Liver (tissue), 9 donors: ENCODE measurements around the gene LRRC32. TPM values are rescaled to one million over a fixed set of nuclear protein-coding genes. Genes with fewer than 3 reads are reported as not detected.

Experiments used
- DNase-seq: peaks from one replicate; pipeline ENCODE4 v3.0.0-alpha.2; 2017; ENCODE audit warnings: low spot score
- H3K27ac ChIP-seq, 2 donors: one replicate each; pipeline ENCODE4 v1.7.0; 2013; ENCODE audit warnings: inconsistent platforms in 2 of 2, low read length in 2 of 2, control low read depth in 1 of 2, low read depth in 1 of 2, mild to moderate bottlenecking in 1 of 2
- H3K27me3 ChIP-seq, 4 donors: one replicate each; pipeline versions ENCODE4 v1.6.1 to v1.7.0; 2013; ENCODE audit warnings: low read length in 3 of 4, inconsistent platforms in 1 of 4, mild to moderate bottlenecking in 1 of 4, moderate library complexity in 1 of 4; ENCODE audit not compliant: control insufficient read depth in 4 of 4, insufficient read depth in 4 of 4
- H3K36me3 ChIP-seq, 4 donors: one replicate each; pipeline versions ENCODE4 v1.6.1 to v1.7.0; 2013; ENCODE audit warnings: low read length in 3 of 4, mild to moderate bottlenecking in 3 of 4, low read depth in 1 of 4, moderate library complexity in 1 of 4; ENCODE audit not compliant: control insufficient read depth in 4 of 4, insufficient read depth in 3 of 4
- H3K4me1 ChIP-seq, 4 donors: one replicate each; pipeline versions ENCODE4 v1.6.1 to v1.7.0; 2013; ENCODE audit warnings: low read length in 3 of 4, mild to moderate bottlenecking in 3 of 4, moderate library complexity in 1 of 4; ENCODE audit not compliant: control insufficient read depth in 4 of 4, insufficient read depth in 4 of 4
- H3K4me3 ChIP-seq, 3 donors: one replicate each; pipeline versions ENCODE4 v1.6.1 to v1.7.0; 2013; ENCODE audit warnings: low read length in 3 of 3, control low read depth in 1 of 3, low read depth in 1 of 3, mild to moderate bottlenecking in 1 of 3
- H3K9ac ChIP-seq, 2 donors: one replicate each; pipeline ENCODE4 v1.7.0; 2013; ENCODE audit warnings: low read length in 2 of 2, mild to moderate bottlenecking in 2 of 2, moderate library complexity in 2 of 2, control low read depth in 1 of 2, low read depth in 1 of 2
- H3K9me3 ChIP-seq, 4 donors: one replicate each; pipeline versions ENCODE4 v1.6.1 to v1.7.0; 2013; ENCODE audit warnings: low read length in 3 of 4; ENCODE audit not compliant: control insufficient read depth in 4 of 4
- FOXA1 ChIP-seq: IDR thresholded peaks from 2 replicates; pipeline ENCODE4 v1.6.1; 2016; ENCODE audit warnings: antibody characterized with exemption
- FOXA2 ChIP-seq: IDR thresholded peaks from 2 replicates; pipeline ENCODE4 v1.6.1; 2016; ENCODE audit warnings: antibody characterized with exemption
- GABPA ChIP-seq, 2 donors: IDR thresholded peaks in 1 of 2; conservative IDR thresholded peaks in 1 of 2; 2 replicates each; pipeline ENCODE4 v1.6.1; 2016; ENCODE audit warnings: antibody characterized with exemption in 2 of 2, mild to moderate bottlenecking in 1 of 2, moderate library complexity in 1 of 2
- HNF4A ChIP-seq, 2 donors: conservative IDR thresholded peaks; 2 replicates each; pipeline ENCODE4 v1.6.1; 2016; ENCODE audit warnings: antibody characterized with exemption in 2 of 2, mild to moderate bottlenecking in 2 of 2
- HNF4G ChIP-seq: IDR thresholded peaks from 2 replicates; pipeline ENCODE4 v1.6.1; 2016; ENCODE audit warnings: antibody characterized with exemption
- JUND ChIP-seq, 2 donors: IDR thresholded peaks; 2 replicates each; pipeline ENCODE4 v1.6.1; 2016; ENCODE audit warnings: antibody characterized with exemption in 2 of 2
- NR2F2 ChIP-seq: IDR thresholded peaks from 2 replicates; pipeline ENCODE4 v1.6.1; 2016; ENCODE audit warnings: antibody characterized with exemption
- RAD21 ChIP-seq, 2 donors: IDR thresholded peaks; 2 replicates each; pipeline ENCODE4 v1.6.1; 2016; ENCODE audit warnings: antibody characterized with exemption in 2 of 2, mild to moderate bottlenecking in 2 of 2
- RXRA ChIP-seq, 2 donors: IDR thresholded peaks; 2 replicates each; pipeline ENCODE4 v1.6.1; 2017 to 2018; ENCODE audit warnings: antibody characterized with exemption in 2 of 2, mild to moderate bottlenecking in 1 of 2
- SP1 ChIP-seq: IDR thresholded peaks from 2 replicates; pipeline ENCODE4 v1.6.1; 2018; ENCODE audit warnings: antibody characterized with exemption, mild to moderate bottlenecking
- TAF1 ChIP-seq: conservative IDR thresholded peaks from 2 replicates; pipeline ENCODE4 v1.6.1; 2016; ENCODE audit warnings: antibody characterized with exemption, mild to moderate bottlenecking
- WGBS: extraction: QIAGEN DNeasy Blood & Tissue Kit; methylation state at CpG from one replicate; pipeline ENCODE4 v1.1.7; 2013; 5-methylcytosine and 5-hydroxymethylcytosine counted together
- polyA plus RNA-seq, 2 donors: library from polyadenylated mRNA; stranded (reverse) in 1 of 2; unstranded in 1 of 2; fragments of 200-250 nt in 1 of 2; fragments of >200 nt in 1 of 2; fragmentation: Nextera tagmentation in 1 of 2; extraction: Ambion mirVana in 1 of 2; gene quantifications; one replicate each; pipeline versions ENCODE4 v1.2.1 to v1.2.3, GENCODE V29; 2013 to 2015
- total RNA-seq, 2 donors: library from RNA; depleted of rRNA; stranded (reverse); fragments of >200 nt; gene quantifications; one replicate each; pipeline ENCODE4 v1.2.3, GENCODE V29; 2014
- TF ChIP-seq, protein P1 (sequence below): IDR thresholded peaks from 2 replicates; pipeline ENCODE4 v1.6.1; 2016; ENCODE audit warnings: antibody characterized with exemption, mild to moderate bottlenecking
- TF ChIP-seq, protein P2 (sequence below): IDR thresholded peaks from 2 replicates; pipeline ENCODE4 v1.6.1; 2016; ENCODE audit warnings: antibody characterized with exemption
- TF ChIP-seq, protein P3 (sequence below): fragments of 150-350 bp; IDR thresholded peaks from 2 replicates; pipeline ENCODE4 v1.5.1; 2017; ENCODE audit warnings: improper control_type of control experiment, low read depth, low read length; ENCODE audit not compliant: missing input control
- TF ChIP-seq, protein P4 (sequence below): IDR thresholded peaks from 2 replicates; pipeline ENCODE4 v1.6.1; 2016; ENCODE audit warnings: antibody characterized with exemption
- TF ChIP-seq, protein P5 (sequence below): IDR thresholded peaks from 2 replicates; pipeline ENCODE4 v1.6.1; 2016; ENCODE audit warnings: antibody characterized with exemption
- donor health status: healthy.
- donor health status: healthy.
- donor health status: healthy.
- donor health status: healthy.
- donor health status: healthy.

Gene LRRC32
- total and polyA plus RNA-seq, 4 donors, result 5.4 to 15.4 (median 9.3) TPM

DNA sequence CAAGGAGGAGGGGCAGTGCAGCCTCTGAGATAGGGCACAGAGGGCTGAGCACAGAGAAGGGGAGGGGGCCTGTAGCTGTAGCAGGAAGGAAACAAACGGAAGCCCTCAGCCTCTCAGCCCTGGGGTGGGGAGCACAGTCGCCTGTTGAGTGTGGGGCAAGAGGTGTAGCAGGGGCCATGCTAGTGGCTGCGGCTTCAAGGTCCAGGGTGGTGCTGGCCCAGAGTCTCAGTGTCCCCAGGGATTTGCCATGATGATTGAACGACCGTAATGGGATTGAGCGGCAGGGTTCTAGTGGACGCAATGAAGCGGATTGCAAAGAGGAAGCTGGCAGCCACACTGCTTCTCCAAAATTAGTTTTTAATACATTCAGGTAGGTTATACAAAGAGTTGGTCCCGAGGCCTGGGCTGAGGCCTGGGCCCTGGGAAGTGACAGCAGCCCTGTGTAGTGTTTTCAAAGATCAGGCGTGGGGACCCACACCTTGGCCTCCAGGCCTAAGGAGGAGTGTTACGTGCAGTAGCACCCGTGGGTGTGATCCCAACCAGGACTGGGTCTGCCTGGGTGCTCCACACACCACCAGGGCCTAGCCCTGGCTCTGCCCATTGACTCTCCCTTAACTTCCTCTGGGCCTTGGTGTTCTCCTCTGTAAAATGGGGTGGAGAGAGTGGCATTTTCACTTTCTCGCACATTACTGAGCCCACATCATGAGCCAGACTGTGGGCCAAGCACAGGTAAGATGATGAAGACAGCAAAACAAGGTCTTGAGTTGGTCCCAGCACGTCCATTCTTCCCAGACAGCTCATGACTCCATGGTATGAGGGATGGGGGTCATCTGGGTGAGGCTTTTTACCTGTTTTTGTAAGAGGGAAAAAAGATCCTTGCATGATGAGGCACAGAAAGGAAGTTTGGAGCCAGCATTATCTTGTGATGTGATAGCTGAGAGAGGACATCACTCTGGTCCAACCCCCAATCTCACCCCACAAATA lies 13.1 kb downstream of the LRRC32 start:
- peaks cover 0 to 3% (median 0%) of the 10 kb centered on the region in 4 donors for H3K4me1 ChIP-seq
- no peak overlapping the region for H3K9ac ChIP-seq
- no peaks in the 10 kb centered on the region for H3K36me3 ChIP-seq
- no peaks in the 10 kb centered on the region for H3K9me3 ChIP-seq
- H3K4me3 ChIP-seq, result no peak overlapping the region
- no peak for TF ChIP-seq FOXA2
- TF ChIP-seq, protein P1, sequence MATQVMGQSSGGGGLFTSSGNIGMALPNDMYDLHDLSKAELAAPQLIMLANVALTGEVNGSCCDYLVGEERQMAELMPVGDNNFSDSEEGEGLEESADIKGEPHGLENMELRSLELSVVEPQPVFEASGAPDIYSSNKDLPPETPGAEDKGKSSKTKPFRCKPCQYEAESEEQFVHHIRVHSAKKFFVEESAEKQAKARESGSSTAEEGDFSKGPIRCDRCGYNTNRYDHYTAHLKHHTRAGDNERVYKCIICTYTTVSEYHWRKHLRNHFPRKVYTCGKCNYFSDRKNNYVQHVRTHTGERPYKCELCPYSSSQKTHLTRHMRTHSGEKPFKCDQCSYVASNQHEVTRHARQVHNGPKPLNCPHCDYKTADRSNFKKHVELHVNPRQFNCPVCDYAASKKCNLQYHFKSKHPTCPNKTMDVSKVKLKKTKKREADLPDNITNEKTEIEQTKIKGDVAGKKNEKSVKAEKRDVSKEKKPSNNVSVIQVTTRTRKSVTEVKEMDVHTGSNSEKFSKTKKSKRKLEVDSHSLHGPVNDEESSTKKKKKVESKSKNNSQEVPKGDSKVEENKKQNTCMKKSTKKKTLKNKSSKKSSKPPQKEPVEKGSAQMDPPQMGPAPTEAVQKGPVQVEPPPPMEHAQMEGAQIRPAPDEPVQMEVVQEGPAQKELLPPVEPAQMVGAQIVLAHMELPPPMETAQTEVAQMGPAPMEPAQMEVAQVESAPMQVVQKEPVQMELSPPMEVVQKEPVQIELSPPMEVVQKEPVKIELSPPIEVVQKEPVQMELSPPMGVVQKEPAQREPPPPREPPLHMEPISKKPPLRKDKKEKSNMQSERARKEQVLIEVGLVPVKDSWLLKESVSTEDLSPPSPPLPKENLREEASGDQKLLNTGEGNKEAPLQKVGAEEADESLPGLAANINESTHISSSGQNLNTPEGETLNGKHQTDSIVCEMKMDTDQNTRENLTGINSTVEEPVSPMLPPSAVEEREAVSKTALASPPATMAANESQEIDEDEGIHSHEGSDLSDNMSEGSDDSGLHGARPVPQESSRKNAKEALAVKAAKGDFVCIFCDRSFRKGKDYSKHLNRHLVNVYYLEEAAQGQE, result no peak
- TF ChIP-seq RXRA (IDR thresholded peaks at IDR 0.05), result no peak
- no peak for TF ChIP-seq HNF4G
- no peak for TF ChIP-seq NR2F2
- TF ChIP-seq HNF4A (conservative IDR thresholded peaks at IDR 0.05), result no peak
- TF ChIP-seq, protein P2, sequence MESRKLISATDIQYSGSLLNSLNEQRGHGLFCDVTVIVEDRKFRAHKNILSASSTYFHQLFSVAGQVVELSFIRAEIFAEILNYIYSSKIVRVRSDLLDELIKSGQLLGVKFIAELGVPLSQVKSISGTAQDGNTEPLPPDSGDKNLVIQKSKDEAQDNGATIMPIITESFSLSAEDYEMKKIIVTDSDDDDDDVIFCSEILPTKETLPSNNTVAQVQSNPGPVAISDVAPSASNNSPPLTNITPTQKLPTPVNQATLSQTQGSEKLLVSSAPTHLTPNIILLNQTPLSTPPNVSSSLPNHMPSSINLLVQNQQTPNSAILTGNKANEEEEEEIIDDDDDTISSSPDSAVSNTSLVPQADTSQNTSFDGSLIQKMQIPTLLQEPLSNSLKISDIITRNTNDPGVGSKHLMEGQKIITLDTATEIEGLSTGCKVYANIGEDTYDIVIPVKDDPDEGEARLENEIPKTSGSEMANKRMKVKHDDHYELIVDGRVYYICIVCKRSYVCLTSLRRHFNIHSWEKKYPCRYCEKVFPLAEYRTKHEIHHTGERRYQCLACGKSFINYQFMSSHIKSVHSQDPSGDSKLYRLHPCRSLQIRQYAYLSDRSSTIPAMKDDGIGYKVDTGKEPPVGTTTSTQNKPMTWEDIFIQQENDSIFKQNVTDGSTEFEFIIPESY, result no peak
- no peak for TF ChIP-seq TAF1
- TF ChIP-seq GABPA (IDR thresholded peaks at IDR 0.05 in 1 of 2, conservative IDR thresholded peaks at IDR 0.05 in 1 of 2), result no peak
- TF ChIP-seq SP1, result no peak
- TF ChIP-seq FOXA1, result no peak
- no peak for TF ChIP-seq JUND (IDR thresholded peaks at IDR 0.05)
- TF ChIP-seq, protein P3, sequence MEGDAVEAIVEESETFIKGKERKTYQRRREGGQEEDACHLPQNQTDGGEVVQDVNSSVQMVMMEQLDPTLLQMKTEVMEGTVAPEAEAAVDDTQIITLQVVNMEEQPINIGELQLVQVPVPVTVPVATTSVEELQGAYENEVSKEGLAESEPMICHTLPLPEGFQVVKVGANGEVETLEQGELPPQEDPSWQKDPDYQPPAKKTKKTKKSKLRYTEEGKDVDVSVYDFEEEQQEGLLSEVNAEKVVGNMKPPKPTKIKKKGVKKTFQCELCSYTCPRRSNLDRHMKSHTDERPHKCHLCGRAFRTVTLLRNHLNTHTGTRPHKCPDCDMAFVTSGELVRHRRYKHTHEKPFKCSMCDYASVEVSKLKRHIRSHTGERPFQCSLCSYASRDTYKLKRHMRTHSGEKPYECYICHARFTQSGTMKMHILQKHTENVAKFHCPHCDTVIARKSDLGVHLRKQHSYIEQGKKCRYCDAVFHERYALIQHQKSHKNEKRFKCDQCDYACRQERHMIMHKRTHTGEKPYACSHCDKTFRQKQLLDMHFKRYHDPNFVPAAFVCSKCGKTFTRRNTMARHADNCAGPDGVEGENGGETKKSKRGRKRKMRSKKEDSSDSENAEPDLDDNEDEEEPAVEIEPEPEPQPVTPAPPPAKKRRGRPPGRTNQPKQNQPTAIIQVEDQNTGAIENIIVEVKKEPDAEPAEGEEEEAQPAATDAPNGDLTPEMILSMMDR, result no peak
- no peak overlapping the region for H3K27ac ChIP-seq
- no peak for DNase-seq
- H3K27me3 ChIP-seq, result no peaks in the 10 kb centered on the region
- 83% methylated on average over 14 of the region's 14 CpGs for WGBS

DNA sequence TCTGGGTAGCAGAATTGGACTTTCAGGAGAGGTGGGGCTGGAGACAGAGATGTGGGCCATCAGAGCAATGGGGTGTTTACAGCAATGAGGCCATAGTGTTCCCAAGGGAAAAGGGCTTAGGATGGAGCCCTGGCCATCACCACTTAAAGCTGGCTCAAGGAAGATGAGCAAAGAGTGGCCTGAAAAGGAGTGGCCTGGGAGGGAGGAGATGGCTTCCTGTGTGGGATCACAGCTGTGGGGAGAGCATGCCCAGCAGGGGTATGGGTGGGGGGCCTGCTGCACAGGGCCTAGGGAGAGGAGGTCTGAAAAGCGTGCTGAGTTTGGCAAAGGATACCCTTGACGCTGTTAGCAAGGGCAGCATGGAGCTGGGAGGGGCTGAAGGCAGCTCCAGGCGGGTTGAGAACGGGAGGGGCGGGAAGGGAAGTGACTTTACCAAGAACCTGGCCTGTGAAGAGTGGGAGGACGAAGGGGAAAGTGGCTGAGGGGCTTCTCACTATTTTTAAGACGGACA lies 13.9 kb downstream of the LRRC32 start:
- WGBS, result 73% methylated on average over 7 of the region's 7 CpGs
- Histone ChIP-seq H3K9ac (no peak overlapping the region), H3K9me3 (no peaks in the 10 kb centered on the region), H3K27ac (no peak overlapping the region), H3K36me3 (no peaks in the 10 kb centered on the region), H3K4me1 (peaks cover 0 to 3% (median 0%) of the 10 kb centered on the region in 4 donors), H3K27me3 (no peaks in the 10 kb centered on the region), H3K4me3 (no peak overlapping the region)
- no peak for DNase-seq
- TF ChIP-seq NR2F2 (no peak), RAD21 (IDR thresholded peaks at IDR 0.05) (no peak), HNF4A (conservative IDR thresholded peaks at IDR 0.05) (no peak), FOXA1 (no peak)
- TF ChIP-seq, protein P2, result no peak
- TF ChIP-seq, protein P4, sequence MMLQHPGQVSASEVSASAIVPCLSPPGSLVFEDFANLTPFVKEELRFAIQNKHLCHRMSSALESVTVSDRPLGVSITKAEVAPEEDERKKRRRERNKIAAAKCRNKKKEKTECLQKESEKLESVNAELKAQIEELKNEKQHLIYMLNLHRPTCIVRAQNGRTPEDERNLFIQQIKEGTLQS, result no peak
- TF ChIP-seq, protein P5, sequence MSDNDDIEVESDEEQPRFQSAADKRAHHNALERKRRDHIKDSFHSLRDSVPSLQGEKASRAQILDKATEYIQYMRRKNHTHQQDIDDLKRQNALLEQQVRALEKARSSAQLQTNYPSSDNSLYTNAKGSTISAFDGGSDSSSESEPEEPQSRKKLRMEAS, result no peak
- TF ChIP-seq, protein P3, result no peak
